HT1080 (cell line): Measurements from ENCODE around the gene UHMK1. TPM values are rescaled to one million over a fixed set of nuclear protein-coding genes. Genes with fewer than 3 reads are reported as not detected.
"Not testable (repeated sequence)": the region's sequence is repeated elsewhere in the genome, so short reads cannot be mapped to it uniquely, and the experiment has no call there.

Source experiments
- DNase-seq: peaks from one replicate; pipeline ENCODE4 v3.0.0-alpha.2; 2015; ENCODE audit warnings: low read depth
- polyA plus RNA-seq, 2 experiments: library from polyadenylated mRNA; depleted of rRNA; stranded (reverse); fragments of >200 nt; gene quantifications; 2 replicates each; pipeline ENCODE4 v1.2.3, GENCODE V29; 2015
- total RNA-seq: library from RNA; depleted of rRNA; stranded (reverse); fragments of >200 nt; shearing (Covaris generic); gene quantifications from 2 replicates; pipeline ENCODE4 v1.2.3, GENCODE V29; 2014; rRNA removed

The UHMK1 gene, protein sequence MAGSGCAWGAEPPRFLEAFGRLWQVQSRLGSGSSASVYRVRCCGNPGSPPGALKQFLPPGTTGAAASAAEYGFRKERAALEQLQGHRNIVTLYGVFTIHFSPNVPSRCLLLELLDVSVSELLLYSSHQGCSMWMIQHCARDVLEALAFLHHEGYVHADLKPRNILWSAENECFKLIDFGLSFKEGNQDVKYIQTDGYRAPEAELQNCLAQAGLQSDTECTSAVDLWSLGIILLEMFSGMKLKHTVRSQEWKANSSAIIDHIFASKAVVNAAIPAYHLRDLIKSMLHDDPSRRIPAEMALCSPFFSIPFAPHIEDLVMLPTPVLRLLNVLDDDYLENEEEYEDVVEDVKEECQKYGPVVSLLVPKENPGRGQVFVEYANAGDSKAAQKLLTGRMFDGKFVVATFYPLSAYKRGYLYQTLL
- 48.4 and 58.0 TPM in 2 replicates for total RNA-seq
- 46.4 and 67.5 TPM in 2 replicates for polyA plus RNA-seq (2015; cell fraction: cytosol; rRNA removed)
- polyA plus RNA-seq (2015; cell fraction: nucleus; rRNA removed) = 43.4 and 44.3 TPM in 2 replicates

DNA sequence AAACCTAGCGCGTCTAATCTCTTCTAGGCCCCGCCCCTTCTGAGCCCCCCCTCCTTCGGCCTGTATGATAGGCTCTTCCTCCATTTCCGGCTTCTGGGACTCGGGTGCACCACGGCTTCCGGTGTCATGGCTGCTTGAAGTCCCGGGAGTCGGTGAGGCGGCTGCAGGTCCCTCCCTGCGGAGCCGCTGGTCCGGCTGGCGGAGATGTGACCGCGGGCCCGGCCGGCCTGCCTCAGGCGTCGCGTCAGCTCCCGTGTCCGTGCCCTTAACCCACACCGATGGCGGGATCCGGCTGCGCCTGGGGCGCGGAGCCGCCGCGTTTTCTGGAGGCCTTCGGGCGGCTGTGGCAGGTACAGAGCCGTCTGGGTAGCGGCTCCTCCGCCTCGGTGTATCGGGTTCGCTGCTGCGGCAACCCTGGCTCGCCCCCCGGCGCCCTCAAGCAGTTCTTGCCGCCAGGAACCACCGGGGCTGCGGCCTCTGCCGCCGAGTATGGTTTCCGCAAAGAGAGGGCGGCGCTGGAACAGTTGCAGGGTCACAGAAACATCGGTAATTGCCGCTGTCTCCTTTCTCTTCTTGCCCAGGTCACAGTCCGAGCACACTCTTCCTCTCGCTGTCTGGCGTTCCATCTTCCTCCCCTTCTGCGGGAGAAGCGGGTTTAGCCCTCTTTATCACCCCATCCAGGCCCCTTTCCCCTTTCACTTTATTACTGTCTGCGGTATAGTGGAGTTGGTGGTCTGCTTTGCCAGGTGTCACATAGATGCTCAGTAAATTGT, at the start of gene UHMK1:
Gene UHMK1 (plus strand): TSS at position 96 of the 773 bp plus-strand sequence. CDS start 183 bp downstream, at position 279.
- peak; percentile 80 for DNase-seq

DNA sequence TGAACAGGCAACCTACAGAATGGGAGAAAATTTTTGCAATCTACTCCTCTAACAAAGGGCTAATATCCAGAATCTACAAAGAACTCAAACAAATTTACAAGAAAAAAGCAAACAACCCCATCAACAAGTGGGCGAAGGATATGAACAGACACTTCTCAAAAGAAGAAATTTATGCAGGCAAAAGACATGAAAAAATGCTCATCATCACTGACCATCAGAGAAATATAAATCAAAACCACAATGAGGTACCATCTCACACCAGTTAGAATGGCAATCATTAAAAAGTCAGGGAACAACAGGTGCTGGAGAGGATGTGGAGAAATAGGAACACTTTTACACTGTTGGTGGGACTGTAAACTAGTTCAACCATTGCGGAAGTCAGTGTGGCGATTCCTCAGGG, 43.3 kb upstream of the UHMK1 start:
- not testable (repeated sequence) for DNase-seq

DNA sequence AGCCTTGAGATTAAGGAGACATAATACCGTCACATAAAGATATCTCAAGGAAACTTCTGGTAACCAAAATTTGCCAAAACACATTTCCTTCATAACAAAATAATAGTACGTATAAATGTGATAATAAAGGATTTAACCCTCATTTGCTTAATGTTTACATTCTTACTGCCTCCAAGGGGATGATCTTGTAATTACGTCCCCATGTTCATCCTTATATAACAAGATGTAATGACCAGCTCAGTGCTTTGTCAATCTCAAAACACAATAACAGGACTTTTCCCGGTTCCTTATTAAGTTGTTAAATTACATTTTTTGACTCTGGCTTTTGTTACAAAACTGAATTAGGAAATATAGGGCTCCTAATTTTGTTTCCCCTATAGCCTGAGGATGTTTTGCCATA, 41.3 kb upstream of the UHMK1 start:
- DNase-seq = no peak

DNA sequence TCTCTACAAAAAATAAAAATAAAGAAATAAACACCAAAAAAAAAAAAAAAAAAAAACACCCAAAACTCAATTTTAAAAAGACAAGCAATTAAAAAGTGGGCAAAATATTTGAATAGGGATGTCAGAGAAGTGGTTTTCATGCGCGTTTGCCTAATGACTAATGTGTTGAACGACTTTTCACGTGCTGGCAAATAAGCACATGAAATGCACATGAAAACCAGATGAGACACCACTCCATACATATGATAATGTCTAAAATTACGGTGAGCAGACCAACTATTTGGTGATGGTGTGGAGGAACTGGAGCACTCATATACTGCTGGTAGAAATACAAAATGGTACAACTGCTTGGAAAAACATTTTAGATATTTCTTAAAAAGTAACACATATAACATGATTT, 39.4 kb upstream of the UHMK1 start:
- no peak for DNase-seq

DNA sequence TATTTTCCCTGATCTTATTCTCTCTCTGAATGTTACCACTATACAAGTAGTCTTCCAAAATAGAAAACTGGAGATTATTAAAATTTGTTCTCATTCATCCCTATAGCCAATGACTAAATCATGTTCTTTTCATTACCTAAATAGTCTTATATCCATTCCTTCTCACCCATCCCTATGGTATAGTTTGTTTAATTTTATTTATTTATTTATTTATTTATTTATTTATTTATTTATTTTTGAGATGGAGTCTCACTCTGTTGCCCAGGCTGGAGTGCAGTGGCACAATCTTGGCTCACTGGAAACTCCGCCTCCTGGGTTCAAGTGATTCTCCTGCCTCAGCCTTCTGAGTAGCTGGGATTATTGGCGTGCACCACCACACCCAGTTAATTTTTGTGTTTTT, 35.2 kb upstream of the UHMK1 start:
- DNase-seq = not testable (repeated sequence)

DNA sequence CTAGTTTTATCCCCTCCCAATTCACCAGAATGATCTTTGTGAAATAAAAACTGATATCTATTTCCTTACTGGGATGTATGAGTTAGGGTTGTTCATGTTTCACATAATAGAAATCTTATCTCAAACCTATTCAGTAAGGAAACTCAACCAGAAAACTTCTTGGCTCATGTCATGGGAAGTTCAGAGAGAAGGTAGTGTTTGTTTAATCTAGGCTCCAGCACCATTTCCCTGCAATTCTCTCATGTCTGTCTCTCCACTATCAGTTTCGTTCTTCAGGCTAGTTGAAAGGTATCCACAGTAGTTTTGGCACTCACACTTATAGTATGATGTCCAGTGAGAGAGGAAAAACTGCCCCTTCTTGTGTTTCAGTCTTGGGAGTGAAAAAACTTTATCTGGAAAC, 34.6 kb upstream of the UHMK1 start:
- no peak for DNase-seq

DNA sequence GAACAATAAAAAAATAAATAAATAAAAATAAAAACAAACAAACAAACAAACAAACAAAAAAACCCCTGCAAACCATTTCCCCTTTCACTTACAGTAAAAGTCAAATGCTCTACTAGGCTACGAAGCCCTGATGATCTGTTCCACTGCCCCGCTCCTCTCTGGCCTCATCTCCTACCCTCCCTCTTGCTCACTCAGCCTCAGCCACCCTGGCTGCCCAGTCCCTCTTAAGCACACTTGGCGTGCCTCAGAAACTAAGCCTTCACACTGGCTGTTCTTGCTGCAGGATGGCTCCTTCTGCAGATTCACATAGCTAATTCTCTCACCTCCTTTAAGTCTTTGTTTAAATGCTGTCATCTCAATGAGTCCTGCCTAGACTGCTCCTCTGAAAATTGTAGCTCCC, 30.8 kb upstream of the UHMK1 start:
- DNase-seq = no peak

DNA sequence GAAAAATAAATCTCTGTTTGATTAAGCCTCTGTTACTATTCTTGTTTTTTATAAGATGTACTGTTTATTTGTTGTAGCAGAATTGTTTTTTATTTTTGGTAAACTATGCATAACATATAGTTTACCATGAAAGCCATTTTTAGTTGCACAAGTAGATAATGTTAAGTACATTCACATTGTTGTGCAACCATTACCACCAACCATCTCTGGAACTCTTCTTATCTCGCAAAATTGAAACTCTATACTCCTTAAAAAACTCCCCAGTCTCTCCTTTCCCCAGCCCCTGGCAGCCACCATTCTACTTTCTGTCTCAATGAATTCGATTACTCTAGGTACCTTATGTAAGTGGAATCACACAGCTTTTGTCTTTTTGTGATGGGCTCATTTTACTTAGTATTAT, 27.4 kb upstream of the UHMK1 start:
- DNase-seq = no peak

DNA sequence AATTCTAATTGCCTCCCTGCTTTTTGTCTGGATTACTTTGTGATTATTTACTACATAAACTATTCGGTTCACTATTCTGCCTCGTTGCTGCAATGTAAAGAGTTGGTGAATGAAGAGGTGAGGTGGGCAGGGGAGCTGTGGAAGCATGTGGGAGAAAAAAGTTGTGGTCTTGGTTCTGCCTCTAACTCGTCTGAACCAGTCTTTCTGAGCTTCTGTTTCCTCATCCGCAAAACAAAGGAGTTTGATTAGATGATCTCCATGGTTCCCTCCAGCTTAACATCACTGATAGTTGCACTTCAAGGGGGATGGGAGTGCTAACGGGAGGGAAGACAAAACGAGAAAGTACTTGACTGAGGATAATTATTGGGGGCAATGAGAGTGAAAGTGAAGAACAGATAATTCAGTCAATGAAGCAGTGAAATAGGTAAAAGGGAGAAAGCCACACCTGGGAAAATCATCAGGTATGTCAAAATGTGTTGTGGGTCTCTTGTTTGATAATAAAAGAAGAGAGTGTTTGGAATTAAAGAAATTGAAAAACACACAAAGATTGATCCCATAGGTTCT, 26.2 kb upstream of the UHMK1 start:
- no peak for DNase-seq

DNA sequence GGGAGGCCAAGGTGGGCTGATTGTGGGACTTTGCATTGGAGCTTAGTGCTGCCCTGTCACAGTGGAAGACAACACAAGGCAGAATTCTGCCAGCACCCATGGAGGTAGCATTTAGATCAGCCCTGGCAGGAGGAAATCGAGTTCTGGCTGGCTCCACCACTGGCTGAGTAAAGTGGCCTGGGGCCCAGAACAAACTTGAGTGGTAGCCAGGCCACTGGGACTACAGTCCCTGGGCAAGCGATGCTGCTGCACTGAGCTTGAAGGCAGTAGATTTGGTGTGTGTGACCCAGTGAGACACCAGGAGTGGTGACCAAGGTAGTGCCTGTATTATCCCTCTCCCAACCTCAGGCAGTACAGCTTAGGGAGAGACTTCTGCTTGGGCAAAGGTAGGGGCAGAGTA, 22.5 kb upstream of the UHMK1 start:
- DNase-seq = no peak

DNA sequence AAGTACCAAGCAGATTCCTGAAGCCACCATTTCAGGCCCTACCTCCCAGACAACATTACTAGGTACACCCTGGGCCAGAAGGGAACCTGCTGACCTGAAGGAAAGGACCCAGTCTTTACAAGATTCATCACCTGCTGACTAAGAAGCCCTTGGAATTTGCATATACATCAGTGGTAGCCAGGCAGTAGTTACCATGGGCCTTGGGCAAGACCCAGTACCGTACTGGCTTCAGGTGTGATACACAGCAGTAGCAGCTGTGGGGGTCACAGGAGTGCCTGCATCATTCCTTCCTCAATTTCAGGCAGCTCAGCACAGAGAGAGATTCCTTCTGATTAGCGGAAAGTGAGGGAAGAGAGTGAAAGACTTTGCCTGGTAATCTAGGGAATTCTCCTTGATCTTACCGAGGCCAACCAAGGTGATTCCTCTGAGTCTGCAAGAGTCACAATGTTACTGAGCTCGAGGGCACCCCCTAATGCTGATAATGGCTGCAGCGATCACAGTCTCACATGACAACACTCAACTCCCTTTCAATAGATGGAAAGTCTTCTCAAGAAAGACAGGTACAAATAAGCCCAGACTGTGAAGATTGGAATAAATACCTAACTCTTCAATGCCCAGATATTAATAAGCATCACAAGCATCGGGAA, 22.0 kb upstream of the UHMK1 start:
- no peak for DNase-seq

DNA sequence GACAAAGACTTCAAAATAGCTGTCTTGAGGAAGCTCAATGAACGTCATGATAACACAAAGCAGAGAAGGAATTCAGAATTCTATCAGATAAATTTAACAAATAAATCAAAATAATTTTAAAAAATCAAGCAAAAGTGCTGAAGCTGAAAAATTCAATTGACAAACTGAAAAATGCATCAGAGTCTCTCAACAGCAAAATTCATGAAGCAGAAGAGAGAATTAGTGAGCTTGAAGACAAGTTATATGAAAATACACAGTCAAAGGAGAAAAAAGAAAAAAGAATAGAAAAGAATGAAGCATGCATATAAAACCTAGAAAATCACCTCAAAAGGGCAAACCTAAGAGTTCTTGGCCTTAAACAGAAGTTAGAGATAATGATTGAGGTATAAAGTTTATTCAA, 21.0 kb upstream of the UHMK1 start:
- no peak for DNase-seq

DNA sequence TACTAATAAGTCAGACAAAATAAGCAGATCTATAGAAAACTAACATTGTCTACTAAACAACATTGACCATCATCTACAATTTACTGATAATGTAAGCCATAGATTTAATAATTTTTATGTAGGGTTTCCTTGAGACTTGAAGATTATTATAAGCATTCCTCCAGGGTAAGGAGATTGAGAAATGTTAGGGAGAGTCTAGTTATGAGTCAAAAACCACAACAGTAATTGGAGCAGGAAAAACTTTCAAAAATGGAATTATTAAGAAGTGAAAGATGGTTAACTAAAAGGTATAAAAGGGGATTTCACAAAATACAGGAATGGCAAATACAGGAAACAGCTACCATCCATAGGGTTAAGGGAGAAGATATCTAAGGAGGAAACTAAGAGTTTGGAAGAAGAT, 12.4 kb upstream of the UHMK1 start:
- no peak for DNase-seq

DNA sequence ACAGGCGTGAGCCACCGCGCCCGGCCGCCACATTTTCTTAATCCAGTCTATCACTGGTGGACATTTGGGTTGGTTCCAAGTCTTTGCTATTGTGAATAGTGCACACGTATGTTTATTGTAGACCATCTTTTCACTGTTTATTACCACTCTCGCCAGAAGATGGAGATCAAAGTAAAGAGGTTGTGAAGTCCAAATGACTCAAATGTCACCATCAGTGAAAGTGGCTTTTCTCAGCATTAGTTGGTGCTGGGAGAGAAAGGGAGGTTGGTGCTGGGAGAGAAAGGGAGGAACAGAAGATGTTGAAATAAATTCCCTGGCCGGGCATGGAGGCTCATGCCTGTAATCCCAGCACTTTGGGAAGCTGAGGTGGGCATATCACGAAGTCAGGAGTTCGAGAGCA, 10.4 kb upstream of the UHMK1 start:
- DNase-seq = peak; percentile 7

DNA sequence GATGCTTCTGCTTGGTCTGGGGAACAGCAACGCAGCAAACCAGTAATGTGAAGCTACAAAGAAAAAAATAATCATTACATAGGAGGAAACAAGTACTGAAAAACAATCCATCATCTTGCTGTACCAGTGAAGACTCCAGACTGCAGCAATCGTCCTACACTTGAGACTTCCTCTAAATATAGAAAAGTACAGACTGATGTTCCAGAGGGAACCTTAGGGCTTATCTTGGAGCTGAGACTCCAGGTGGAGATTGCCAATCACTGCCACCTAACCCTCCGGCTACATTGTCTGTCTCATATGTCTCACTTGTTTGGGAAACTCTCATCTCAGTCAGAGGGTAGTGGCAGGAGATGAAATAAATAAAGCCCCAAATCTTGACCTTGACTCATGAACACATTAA, 9.4 kb upstream of the UHMK1 start:
- DNase-seq = no peak

DNA sequence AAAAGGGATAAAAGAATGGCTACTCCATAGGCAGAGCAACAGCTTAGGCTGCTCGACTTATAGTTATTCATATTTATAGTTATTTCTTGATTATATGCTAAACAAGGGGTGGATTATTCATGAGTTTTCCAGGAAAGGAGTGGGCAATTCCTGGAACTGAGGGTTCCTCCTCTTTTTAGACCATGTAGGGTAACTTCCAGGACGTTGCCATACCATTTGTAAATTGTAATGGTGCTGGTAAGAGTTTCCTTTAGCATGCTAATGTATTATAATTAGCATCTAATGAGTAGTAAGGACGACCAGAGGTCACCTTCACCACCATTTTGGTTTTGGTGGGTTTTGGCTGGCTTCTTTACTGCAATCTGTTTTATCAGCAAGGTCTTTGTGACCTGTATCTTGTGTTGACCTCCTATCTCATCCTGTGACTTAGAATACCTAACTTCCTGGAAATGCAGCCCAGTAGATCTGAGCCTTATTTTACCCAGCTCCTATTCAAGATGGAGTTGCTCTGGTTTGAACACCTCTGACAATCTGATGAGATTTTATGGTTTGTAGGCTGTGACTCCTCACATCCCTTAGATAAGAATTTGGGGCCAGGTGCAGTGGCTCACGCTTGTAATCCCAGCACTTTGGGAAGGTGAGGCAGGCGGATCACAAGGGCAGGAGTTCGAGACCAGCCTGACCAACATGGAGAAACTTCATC, 1.9 kb upstream of the UHMK1 start:
- DNase-seq = not testable (repeated sequence)

DNA sequence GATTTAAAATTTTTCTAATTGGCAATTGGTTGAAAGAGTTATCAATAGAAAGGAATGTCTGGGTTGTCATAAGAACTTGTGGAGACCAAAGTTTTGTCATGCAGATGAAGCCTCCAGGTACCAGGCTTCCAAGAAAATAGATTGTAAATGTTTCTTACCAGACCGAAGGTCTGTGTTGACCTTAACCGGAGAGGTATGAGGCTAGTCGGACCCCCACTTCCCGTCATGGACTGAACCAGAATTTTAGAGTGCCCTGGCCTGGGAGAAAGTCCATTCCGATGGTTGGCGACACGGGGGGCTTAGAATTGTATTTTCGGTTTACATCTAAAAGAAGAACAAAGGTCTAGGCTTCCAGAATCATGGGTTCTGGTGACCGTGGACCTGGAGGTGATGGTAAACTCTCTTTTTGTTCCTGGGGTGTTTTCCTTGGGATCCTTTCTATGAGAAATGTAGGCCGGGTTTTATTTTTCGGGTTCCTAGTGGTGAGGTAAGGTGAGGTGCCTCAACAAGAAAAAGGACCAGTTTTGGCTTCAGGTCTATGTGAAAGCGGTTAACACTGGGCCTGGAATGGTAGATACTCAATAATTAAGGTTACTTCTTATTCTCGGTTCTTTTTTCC, 405 bp upstream of the UHMK1 start:
- DNase-seq = no peak

DNA sequence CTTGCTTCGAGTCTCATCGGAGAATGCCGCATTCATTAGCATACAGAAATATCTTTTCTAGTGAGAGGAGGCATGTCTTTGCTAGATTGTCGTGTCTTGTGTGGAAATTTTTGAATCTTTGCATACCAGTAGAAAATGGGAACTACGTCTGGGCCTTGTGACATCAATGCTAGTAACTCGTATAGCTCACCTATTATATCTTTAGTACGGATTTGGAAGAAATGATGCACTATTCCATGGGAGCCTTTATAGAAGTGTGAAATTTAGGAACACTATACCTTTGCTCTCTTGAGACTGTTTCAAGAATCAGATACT, 835 bp downstream of the UHMK1 start:
- DNase-seq = no peak

DNA sequence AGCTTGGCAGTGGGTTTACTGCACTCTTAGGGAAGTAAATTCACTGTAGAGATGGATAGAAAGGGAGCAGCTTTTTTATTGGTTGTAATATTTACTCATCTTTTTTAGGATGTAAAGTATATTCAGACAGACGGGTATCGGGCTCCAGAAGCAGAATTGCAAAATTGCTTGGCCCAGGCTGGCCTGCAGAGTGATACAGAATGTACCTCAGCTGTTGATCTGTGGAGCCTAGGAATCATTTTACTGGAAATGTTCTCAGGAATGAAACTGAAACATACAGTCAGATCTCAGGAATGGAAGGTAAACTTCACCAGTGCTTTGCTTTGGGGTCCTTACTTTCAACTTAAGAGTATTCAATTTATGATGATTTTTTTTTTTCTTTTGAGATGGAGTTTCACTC, 3.2 kb downstream of the UHMK1 start:
- no peak for DNase-seq

DNA sequence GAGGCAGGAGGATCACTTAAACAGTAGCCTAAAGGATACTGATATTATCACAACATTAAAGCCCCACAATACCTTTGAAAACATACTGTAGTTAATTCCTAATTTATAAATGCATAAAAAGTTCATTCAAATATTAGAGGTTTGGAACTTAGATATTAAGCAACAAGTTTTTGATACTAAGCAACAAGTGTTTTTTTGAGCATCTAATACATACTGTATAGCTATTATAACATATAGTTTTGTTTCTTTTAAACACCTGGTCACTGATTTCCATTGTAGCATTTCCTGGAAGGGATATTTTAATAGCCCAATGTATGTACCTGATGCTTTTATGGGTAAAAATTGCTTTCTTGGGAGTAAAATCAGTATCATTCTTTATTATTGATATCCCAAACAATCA, 4.5 kb downstream of the UHMK1 start:
- no peak for DNase-seq

DNA sequence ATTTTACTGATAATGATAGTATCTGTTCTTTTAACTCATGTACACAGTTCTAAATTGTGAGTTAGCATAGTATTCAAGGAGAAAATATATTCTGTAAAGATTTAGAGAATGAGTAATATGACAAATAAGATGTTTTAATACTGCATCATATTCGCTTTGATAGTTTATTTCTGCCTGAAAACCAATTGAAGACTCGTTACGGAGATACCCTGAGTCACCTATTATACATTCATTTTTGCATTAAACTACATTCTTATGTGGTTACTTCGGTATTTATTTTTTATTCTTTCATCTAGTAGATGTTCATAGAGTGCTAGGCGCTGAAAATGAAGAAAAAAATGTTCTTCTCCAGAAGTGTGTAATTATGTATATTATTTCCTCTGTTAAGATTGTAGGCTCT, 5.3 kb downstream of the UHMK1 start:
- no peak for DNase-seq
